CD4-positive, CD25-positive, alpha-beta regulatory T cell (primary cell): ENCODE data around the gene E2F8. TPM values are rescaled to one million over a fixed set of nuclear protein-coding genes. Genes with fewer than 3 reads are reported as not detected.

Experiments
- ATAC-seq, 2 donors: fragments of 150-1000 bp; cut with Tn5 transposase; one replicate each; pipeline ENCODE4 v1.10.0; 2021; ENCODE audit warnings: low read depth in 2 of 2, moderate number of reproducible peaks in 2 of 2, moderate library complexity in 1 of 2
- DNase-seq, 3 donors: peaks; one replicate each; pipeline versions ENCODE4 v3.0.0 to v3.0.0-alpha.2; 2012 to 2022; ENCODE audit warnings: mixed read lengths in 1 of 3
- H3K27ac ChIP-seq: one replicate; pipeline ENCODE4 v1.7.0; 2013; ENCODE audit warnings: mild to moderate bottlenecking, low read length; ENCODE audit not compliant: insufficient read depth, poor library complexity, severe bottlenecking
- H3K27me3 ChIP-seq: one replicate; pipeline ENCODE4 v1.7.0; 2013; ENCODE audit warnings: low read length; ENCODE audit not compliant: control insufficient read depth, insufficient read depth
- H3K36me3 ChIP-seq: one replicate; pipeline ENCODE4 v1.7.0; 2013; ENCODE audit warnings: mild to moderate bottlenecking, low read length, moderate library complexity; ENCODE audit not compliant: control insufficient read depth, insufficient read depth
- H3K4me1 ChIP-seq: 2 replicates; pipeline ENCODE4 v1.7.0; 2013; ENCODE audit warnings: mild to moderate bottlenecking, low read length; ENCODE audit not compliant: insufficient read depth, control insufficient read depth, poor library complexity, severe bottlenecking
- H3K4me3 ChIP-seq: one replicate; pipeline ENCODE4 v1.7.0; 2013; ENCODE audit warnings: low read depth, mild to moderate bottlenecking, low read length, moderate library complexity
- H3K9me3 ChIP-seq, 2 experiments: 1 replicate in 1 of 2; 2 replicates in 1 of 2; pipeline ENCODE4 v1.7.0; 2013; ENCODE audit warnings: low read length in 2 of 2, mild to moderate bottlenecking in 1 of 2, moderate library complexity in 1 of 2; ENCODE audit not compliant: control insufficient read depth in 2 of 2
- H3K27ac Mint-ChIP-seq, 3 donors: one replicate each; pipeline ENCODE4 v1.8.0; 2020 to 2022; ENCODE audit warnings: mild to moderate bottlenecking in 3 of 3, mixed read lengths in 3 of 3, moderate library complexity in 2 of 3
- H3K27me3 Mint-ChIP-seq: one replicate; pipeline ENCODE4 v1.8.0; 2022; ENCODE audit warnings: mild to moderate bottlenecking, mixed read lengths
- H3K36me3 Mint-ChIP-seq: one replicate; pipeline ENCODE4 v1.8.0; 2020; ENCODE audit warnings: mixed read lengths
- H3K4me1 Mint-ChIP-seq, 4 donors: one replicate each; pipeline ENCODE4 v1.8.0; 2020 to 2022; ENCODE audit warnings: mixed read lengths in 4 of 4, mild to moderate bottlenecking in 1 of 4
- H3K4me3 Mint-ChIP-seq, 4 donors: one replicate each; pipeline ENCODE4 v1.8.0; 2020 to 2022; ENCODE audit warnings: mild to moderate bottlenecking in 4 of 4, mixed read lengths in 4 of 4, moderate library complexity in 3 of 4
- H3K9me3 Mint-ChIP-seq, 7 donors: one replicate each; pipeline ENCODE4 v1.8.0; 2020 to 2022; ENCODE audit warnings: mixed read lengths in 7 of 7, mild to moderate bottlenecking in 3 of 7, moderate library complexity in 2 of 7
- polyA plus RNA-seq, 4 donors: library from polyadenylated mRNA; unstranded; fragments of 300-500 nt; fragmentation: Illumina TruSeq; gene quantifications; one replicate each; pipeline ENCODE4 v1.2.3, GENCODE V29; 2021
- total RNA-seq: library from RNA; stranded (reverse); gene quantifications from one replicate; pipeline ENCODE4 v1.2.3, GENCODE V29; 2022

Gene E2F8
- total and polyA plus RNA-seq, 5 donors from 2014 or later = 0.25 to 0.35 (median 0.33) TPM; not detected in 2

- no peaks in the 10 kb centered on the region for H3K4me1 Mint-ChIP-seq
- Histone ChIP-seq H3K4me1 (no peaks in the 10 kb centered on the region), H3K36me3 (no peaks in the 10 kb centered on the region), H3K27me3 (no peaks in the 10 kb centered on the region), H3K4me3 (no peak overlapping the region), H3K9me3 (no peaks in the 10 kb centered on the region), H3K27ac (no peak overlapping the region)
- H3K27ac Mint-ChIP-seq = no peak overlapping the region
- H3K9me3 Mint-ChIP-seq = peaks cover 0 to 12% (median 4%) of the 10 kb centered on the region in 7 donors
- H3K27me3 Mint-ChIP-seq = peaks cover 10% of the 10 kb centered on the region
- ATAC-seq (no peak), DNase-seq (no peak)
- H3K36me3 Mint-ChIP-seq = peaks cover 5% of the 10 kb centered on the region
- no peak overlapping the region for H3K4me3 Mint-ChIP-seq
Measured at GRCh38 chr11:19251577-19251976, 10.8 kb upstream of the E2F8 start.

DNA sequence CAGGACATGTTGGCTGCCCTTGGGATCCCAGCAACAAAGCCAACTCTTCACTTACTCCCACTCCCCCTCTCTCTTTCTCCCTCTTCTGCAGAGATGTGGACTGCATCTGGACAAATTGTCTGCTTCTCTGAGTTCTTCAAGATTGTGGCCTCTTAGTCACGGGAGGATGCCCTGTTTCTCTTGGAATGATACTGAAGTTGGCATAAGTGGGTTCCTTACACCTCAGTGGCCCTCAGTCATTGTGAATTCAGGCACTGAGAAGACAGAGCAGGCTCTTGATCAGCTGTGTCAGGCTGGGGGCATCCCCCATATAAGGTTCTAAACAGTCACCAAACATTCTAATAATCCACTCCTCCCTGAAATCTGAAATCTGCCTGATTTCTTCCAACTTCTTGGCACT is 6.1 kb upstream of the E2F8 start:
- no peak overlapping the region for H3K27ac ChIP-seq
- peak overlapping the region in 1 of 4 donors; percentile 52 for H3K4me3 Mint-ChIP-seq
- H3K27me3 ChIP-seq = peaks cover 3% of the 10 kb centered on the region
- no peaks in the 10 kb centered on the region for H3K9me3 ChIP-seq
- no peak overlapping the region for H3K27ac Mint-ChIP-seq
- peaks cover 0 to 20% (median 12%) of the 10 kb centered on the region in 4 donors for H3K4me1 Mint-ChIP-seq
- peaks cover 8% of the 10 kb centered on the region for H3K4me1 ChIP-seq
- DNase-seq = no peak
- no peak overlapping the region for H3K4me3 ChIP-seq
- ATAC-seq = no peak
- peaks cover 25% of the 10 kb centered on the region for H3K27me3 Mint-ChIP-seq
- no peaks in the 10 kb centered on the region for H3K36me3 ChIP-seq
- no peaks in the 10 kb centered on the region for H3K36me3 Mint-ChIP-seq
- H3K9me3 Mint-ChIP-seq = peaks cover 0 to 6% (median 1%) of the 10 kb centered on the region in 7 donors

GRCh38 chr11:19245351-19245750 is 4.6 kb upstream of the E2F8 start:
- Mint-ChIP-seq H3K4me3 (no peak overlapping the region), H3K9me3 (peaks cover 0 to 6% (median 1%) of the 10 kb centered on the region in 7 donors), H3K36me3 (no peaks in the 10 kb centered on the region), H3K27me3 (peaks cover 30% of the 10 kb centered on the region), H3K4me1 (peaks cover under 1 to 25% (median 16%) of the 10 kb centered on the region in 4 donors), H3K27ac (no peak overlapping the region)
- H3K27ac ChIP-seq = no peak overlapping the region
- ATAC-seq (no peak), DNase-seq (no peak)
- H3K4me3 ChIP-seq = no peak overlapping the region
- no peaks in the 10 kb centered on the region for H3K36me3 ChIP-seq
- H3K27me3 ChIP-seq = peaks cover 3% of the 10 kb centered on the region
- no peaks in the 10 kb centered on the region for H3K9me3 ChIP-seq
- H3K4me1 ChIP-seq = peaks cover 15% of the 10 kb centered on the region

DNA sequence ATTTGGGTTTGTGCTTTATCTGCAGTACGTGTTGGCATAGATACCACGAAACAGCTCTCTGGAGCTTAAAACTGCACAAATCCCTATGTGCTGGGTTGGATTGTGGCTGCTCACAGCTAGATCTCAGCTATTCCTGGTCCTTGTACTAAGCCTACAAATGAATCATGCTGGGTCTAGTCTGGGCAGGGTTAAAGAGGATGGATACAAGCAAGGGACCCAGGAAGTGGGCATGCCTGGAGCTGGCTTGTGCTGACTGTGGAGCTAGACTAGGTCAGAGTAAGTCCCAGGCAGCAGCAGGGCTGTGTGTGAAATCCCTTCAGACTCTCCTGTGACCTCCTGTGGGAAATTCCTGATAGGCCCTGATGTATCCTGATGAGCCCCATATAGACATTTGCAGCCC is 3.9 kb upstream of the E2F8 start:
- DNase-seq = no peak
- Mint-ChIP-seq H3K27ac (peak overlapping the region in 1 of 3 donors; percentile 48), H3K36me3 (no peaks in the 10 kb centered on the region), H3K4me1 (peaks cover 4 to 29% (median 19%) of the 10 kb centered on the region in 4 donors), H3K4me3 (no peak overlapping the region), H3K9me3 (peaks cover 0 to 4% (median 1%) of the 10 kb centered on the region in 7 donors), H3K27me3 (peaks cover 28% of the 10 kb centered on the region)
- H3K9me3 ChIP-seq = no peaks in the 10 kb centered on the region
- H3K27ac ChIP-seq = no peak overlapping the region
- H3K4me3 ChIP-seq = no peak overlapping the region
- peaks cover 3% of the 10 kb centered on the region for H3K27me3 ChIP-seq
- no peaks in the 10 kb centered on the region for H3K36me3 ChIP-seq
- peaks cover 20% of the 10 kb centered on the region for H3K4me1 ChIP-seq
- ATAC-seq = no peak

DNA sequence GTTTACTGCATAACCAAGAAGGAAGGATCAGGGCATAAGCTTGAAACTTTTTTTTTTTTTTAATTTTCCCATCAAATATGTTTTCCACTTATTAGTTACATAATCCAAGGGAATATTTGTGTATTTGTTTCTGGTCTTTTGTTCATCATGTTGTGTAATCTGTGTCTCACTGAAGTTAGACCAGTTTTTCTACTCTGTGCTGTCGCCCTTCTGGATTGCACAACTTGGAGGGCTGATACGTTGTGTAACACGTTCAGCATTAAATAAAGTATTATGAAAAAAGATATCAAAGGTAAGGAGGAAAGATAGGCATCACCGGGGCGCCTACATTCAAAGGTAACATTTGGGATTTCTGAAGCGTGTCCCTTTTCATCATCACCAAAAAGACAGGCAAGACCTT is 3.3 kb upstream of the E2F8 start:
- H3K27ac ChIP-seq = no peak overlapping the region
- peaks cover 20% of the 10 kb centered on the region for H3K4me1 ChIP-seq
- DNase-seq = no peak
- Mint-ChIP-seq H3K4me1 (peaks cover 4 to 33% (median 21%) of the 10 kb centered on the region in 4 donors), H3K4me3 (peak overlapping the region in 2 of 4 donors; percentile 90 to 96), H3K27ac (no peak overlapping the region), H3K27me3 (peaks cover 25% of the 10 kb centered on the region), H3K9me3 (peaks cover 0 to 4% (median 0%) of the 10 kb centered on the region in 7 donors), H3K36me3 (no peaks in the 10 kb centered on the region)
- peaks cover 3% of the 10 kb centered on the region for H3K27me3 ChIP-seq
- H3K9me3 ChIP-seq = no peaks in the 10 kb centered on the region
- H3K36me3 ChIP-seq = no peaks in the 10 kb centered on the region
- no peak overlapping the region for H3K4me3 ChIP-seq
- ATAC-seq = no peak

DNA sequence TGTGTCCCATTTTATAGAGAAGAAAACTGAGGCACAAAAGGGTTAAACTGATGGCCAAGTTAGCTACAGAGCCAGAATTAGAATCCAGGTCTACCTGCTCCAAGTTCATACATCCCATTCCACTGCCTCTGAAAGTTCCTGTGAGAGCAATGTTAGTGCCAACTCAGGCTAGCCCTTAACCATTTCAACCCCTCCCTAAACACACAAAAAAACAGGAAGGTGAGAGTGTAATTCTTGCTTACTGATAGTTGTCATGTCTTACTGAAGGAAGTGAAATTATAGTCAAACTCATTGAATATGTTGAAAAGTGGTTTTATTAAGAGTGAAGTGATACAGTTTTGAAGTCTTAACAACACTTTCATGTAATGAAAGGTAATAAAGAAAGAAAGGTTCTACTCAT is 2.9 kb upstream of the E2F8 start:
- H3K4me3 Mint-ChIP-seq = peak overlapping the region in 2 of 4 donors; percentile 90 to 96
- H3K36me3 Mint-ChIP-seq = no peaks in the 10 kb centered on the region

GRCh38 chr11:19243143-19243542 is 2.4 kb upstream of the E2F8 start:
- DNase-seq (peak in 1 of 3 donors; percentile 41), ATAC-seq (no peak)
- Histone ChIP-seq H3K4me1 (peaks cover 20% of the 10 kb centered on the region), H3K27ac (no peak overlapping the region), H3K36me3 (no peaks in the 10 kb centered on the region), H3K9me3 (no peaks in the 10 kb centered on the region), H3K4me3 (no peak overlapping the region), H3K27me3 (peaks cover 3% of the 10 kb centered on the region)
- H3K36me3 Mint-ChIP-seq = no peaks in the 10 kb centered on the region
- H3K9me3 Mint-ChIP-seq = peaks cover 0 to 2% (median 0%) of the 10 kb centered on the region in 7 donors
- H3K27me3 Mint-ChIP-seq = peaks cover 25% of the 10 kb centered on the region
- H3K4me3 Mint-ChIP-seq = peak overlapping the region; percentile 90 to 96 (median 90)
- H3K4me1 Mint-ChIP-seq = peaks cover 8 to 41% (median 26%) of the 10 kb centered on the region in 4 donors
- no peak overlapping the region for H3K27ac Mint-ChIP-seq

More for the DNA sequence above, 2.9 kb upstream of the E2F8 start:
- Histone ChIP-seq H3K4me1 (peaks cover 20% of the 10 kb centered on the region), H3K4me3 (no peak overlapping the region), H3K9me3 (no peaks in the 10 kb centered on the region), H3K27me3 (peaks cover 3% of the 10 kb centered on the region), H3K36me3 (no peaks in the 10 kb centered on the region), H3K27ac (no peak overlapping the region)
- Mint-ChIP-seq H3K27ac (no peak overlapping the region), H3K9me3 (peaks cover 0 to 4% (median 0%) of the 10 kb centered on the region in 7 donors), H3K27me3 (peaks cover 25% of the 10 kb centered on the region), H3K4me1 (peaks cover 5 to 37% (median 24%) of the 10 kb centered on the region in 4 donors)
- ATAC-seq (no peak), DNase-seq (peak in 1 of 3 donors; percentile 37)
